NOMO-1 treated with DMSO at 0.1 percent for 48 hours (cell line): ENCODE results near the gene SYT1.

Experiments
- DNase-seq: peaks from one replicate; lab custom pipeline; 2025; ENCODE audit not compliant: unreplicated experiment; lab: John Stamatoyannopoulos, UW

SYT1 gene

GRCh38 chr12:79380402-79380801 is 515.8 kb downstream of the SYT1 start:
- no peak for DNase-seq

- DNase-seq, result no peak
These were observed 517.0 kb downstream of the SYT1 start for GRCh38 chr12:79381248-79382208.

GRCh38 chr12:79384551-79384950 is 520.0 kb downstream of the SYT1 start:
- no peak for DNase-seq

GRCh38 chr12:79388011-79388410 is 523.4 kb downstream of the SYT1 start:
- no peak for DNase-seq

GRCh38 chr12:79393842-79394241 is 529.3 kb downstream of the SYT1 start:
- no peak for DNase-seq

- DNase-seq, result no peak
These were observed 533.0 kb downstream of the SYT1 start for GRCh38 chr12:79397609-79398008.

- no peak for DNase-seq
These were observed 535.9 kb downstream of the SYT1 start for GRCh38 chr12:79400481-79400880.

GRCh38 chr12:79402606-79403005 is 538.0 kb downstream of the SYT1 start:
- DNase-seq, result no peak

- DNase-seq, result no peak
These were observed 542.4 kb downstream of the SYT1 start for GRCh38 chr12:79406993-79407392.

GRCh38 chr12:79407671-79408622 is 543.4 kb downstream of the SYT1 start:
- peak; percentile 9 for DNase-seq

- DNase-seq, result no peak
These were observed 544.1 kb downstream of the SYT1 start for GRCh38 chr12:79408689-79409088.

- no peak for DNase-seq
These were observed 545.0 kb downstream of the SYT1 start for GRCh38 chr12:79409562-79409961.

- DNase-seq, result no peak
These were observed 547.2 kb downstream of the SYT1 start for GRCh38 chr12:79411791-79412190.

- no peak for DNase-seq
These were observed 549.2 kb downstream of the SYT1 start for GRCh38 chr12:79413796-79414195.

GRCh38 chr12:79414252-79414651 is 549.7 kb downstream of the SYT1 start:
- DNase-seq, result no peak

- no peak for DNase-seq
These were observed 550.7 kb downstream of the SYT1 start for GRCh38 chr12:79415321-79415720.

- no peak for DNase-seq
These were observed 551.3 kb downstream of the SYT1 start for GRCh38 chr12:79415746-79416435.

GRCh38 chr12:79420146-79420618 is 555.6 kb downstream of the SYT1 start:
- peak; percentile 4 for DNase-seq

GRCh38 chr12:79421236-79421740 is 556.7 kb downstream of the SYT1 start:
- DNase-seq, result no peak

- no peak for DNase-seq
These were observed 557.7 kb downstream of the SYT1 start for GRCh38 chr12:79422060-79422812.
